ENCODE data around the gene TNFRSF9.

TNFRSF9 gene

DNA sequence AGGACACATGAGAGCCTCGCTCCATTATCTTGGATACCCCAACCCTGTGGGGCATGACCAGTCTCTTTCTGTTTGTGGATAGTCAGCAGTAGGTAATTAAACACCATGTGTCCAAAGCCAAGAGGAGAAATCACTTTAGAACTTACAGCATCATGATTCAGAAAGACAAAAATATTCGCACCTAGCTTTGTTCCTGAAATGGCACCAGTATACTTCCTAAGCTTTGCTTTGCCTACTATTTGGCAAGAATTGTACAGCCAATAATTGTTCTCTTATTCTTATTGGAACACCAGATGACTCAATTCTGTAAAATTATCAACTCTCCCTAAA, 24.2 kb downstream of the TNFRSF9 start:
- no peak for DNase-seq (ENCODE audit: low read depth)

- DNase-seq (ENCODE audit: low read depth): peak; percentile 27
Observed at GRCh38 chr1:7915826-7916500, 24.7 kb downstream of the TNFRSF9 start.

GRCh38 chr1:7912743-7913557, 27.7 kb downstream of the TNFRSF9 start:
- no peak for DNase-seq (ENCODE audit: low read depth)

DNA sequence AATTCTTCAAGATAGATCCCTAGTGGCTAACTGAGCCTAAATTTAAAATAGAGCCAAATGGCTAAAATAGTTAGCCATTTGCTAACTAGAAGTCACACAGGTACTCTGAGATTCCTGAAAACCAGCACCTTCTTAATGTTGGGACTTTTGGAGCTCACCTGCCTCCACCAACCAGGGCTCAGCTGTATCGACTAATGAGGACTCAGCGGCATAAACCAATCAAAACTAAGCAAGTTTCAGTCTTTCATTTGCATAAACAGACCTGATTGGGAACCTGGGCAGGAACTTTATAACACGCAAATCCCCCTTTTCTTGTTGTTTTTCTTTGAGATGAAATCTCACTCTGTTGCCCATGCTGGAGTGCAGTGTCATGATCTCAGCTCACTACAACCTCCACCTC, 28.5 kb downstream of the TNFRSF9 start:
- no peak for DNase-seq (ENCODE audit: low read depth)

DNA sequence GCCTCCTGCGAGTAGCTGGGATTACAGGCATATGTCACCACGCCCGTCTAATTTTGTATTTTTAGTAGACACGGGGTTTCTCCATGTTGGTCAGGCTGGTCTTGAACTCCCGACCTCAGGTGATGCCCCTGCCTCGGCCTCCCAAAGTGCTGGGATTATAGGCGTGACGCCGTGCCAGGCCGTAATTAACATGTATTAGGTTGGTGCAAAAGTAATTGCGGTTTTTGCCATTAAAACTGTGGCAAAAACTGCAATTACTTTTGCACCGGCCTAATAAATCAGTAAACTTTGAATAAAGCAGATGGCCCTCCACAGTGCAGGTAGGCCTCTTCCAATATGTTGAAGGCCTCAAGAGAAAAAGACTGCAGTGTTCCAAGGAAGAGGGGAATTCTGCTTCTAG, 35.4 kb downstream of the TNFRSF9 start:
- DNase-seq (ENCODE audit: low read depth): no peak

DNA sequence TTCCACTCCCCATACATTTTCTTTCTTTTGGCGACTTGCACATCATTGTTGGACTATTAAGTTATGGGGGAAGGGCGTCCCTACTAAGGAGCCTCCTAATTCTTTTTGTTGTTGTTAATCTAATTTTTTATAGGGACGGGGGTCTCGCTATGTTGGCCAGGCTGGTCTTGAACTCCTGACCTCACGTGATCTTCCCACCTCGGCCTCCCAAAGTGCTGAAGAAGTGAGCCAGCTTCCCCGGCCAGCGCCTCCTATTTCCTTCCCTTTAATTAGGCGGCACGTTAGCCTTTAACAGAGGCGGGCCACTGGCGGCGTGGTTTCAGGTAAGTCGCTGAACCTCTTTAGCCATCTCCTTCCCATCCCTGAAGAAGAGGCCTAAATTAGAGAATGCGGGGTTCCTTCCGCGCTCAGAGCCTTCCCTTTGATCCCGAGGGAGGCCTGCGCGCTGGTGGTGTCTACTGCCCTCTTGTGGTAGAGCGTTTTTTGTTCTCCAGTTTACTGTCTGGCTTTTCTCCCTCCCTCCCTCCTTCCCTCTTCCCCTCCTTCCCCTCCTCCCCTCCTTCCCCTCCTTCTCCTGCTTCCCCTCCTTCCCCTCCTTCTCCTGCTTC, 38.1 kb downstream of the TNFRSF9 start:
- DNase-seq (ENCODE audit: low read depth): peak; percentile 27

GRCh38 chr1:7899741-7900140, 40.9 kb downstream of the TNFRSF9 start:
- no peak for DNase-seq (ENCODE audit: low read depth)

DNA sequence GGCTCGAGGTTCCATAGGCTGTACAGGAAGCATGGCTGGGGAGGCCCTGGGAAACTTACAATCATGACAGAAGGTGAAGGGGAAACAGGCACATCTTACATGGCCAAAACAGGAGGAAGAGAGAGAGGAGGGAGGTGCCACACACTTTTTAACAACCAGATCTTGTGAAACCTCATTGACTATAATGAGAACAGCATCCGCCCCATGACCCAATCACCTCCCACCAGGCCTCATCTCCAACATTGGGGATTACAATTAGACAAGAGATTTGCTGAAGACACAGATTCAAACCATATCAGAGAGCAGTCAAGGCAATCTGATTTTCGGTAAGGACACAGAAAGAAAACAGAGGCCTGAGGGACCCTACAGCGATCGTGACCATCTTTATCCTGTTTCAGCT, 41.7 kb downstream of the TNFRSF9 start:
- no peak for DNase-seq (ENCODE audit: low read depth)

DNA sequence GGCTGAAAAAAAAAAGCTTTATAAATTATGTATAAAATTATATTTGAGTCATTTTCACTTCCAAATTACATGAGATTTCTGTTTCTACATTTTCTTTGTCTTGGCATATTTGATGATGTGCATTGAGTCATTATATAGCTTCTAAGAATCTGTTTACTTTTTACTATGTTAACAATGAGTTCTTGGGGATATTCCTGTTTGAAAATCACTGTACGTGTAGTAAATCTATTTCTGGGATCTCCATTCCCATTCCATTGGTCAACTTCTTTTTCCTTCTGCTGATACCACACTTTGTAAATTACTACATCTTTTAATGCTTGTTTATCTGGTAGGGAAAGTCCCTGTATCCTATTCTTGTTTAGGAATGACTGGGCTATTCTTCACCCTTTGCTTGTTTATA, 43.6 kb downstream of the TNFRSF9 start:
- no peak for DNase-seq (ENCODE audit: low read depth)

- DNase-seq (ENCODE audit: low read depth): no peak
Observed at GRCh38 chr1:7893529-7894180, 47.0 kb downstream of the TNFRSF9 start.

DNA sequence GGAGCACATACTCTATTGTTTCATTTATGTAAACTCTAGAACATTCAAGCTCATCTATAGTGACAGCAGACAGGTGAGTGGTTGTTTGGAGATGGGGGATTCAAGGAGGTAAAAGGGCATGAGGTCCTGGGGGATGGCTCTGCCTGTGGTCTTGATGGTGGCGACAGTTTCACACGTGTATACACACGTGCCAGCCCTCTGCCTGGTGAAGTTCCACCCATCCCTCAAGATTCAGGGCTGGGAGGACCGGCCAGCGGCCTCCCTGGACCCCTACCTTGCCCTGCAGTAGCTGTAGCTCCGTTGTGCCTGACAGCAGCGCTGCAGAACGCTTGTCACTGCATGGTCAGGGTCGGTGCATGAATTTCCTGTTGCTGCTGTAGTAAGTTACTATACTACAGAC, 48.8 kb downstream of the TNFRSF9 start:
- DNase-seq (ENCODE audit: low read depth): no peak

DNA sequence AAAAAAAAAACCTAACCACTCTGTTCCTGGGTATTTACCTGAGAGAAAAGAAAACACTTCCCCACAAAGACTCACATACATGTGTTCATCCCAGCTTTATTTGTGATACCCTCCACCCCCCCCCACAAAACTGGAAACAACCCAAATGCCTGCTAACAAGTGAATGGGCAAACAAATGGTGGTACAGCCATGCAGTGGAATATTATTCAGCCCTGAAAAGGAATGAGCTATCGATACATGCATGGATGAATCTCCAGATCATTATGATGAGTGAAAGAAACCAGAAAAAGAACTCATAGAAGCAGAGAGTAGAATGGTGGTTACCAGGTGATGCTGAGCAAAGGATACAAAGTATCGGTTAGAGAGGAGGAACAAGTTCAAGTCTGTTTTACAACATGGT, 49.8 kb downstream of the TNFRSF9 start:
- DNase-seq (ENCODE audit: low read depth): no peak

GRCh38 chr1:7888248-7889081, 52.2 kb downstream of the TNFRSF9 start:
- DNase-seq (ENCODE audit: low read depth): no peak

DNA sequence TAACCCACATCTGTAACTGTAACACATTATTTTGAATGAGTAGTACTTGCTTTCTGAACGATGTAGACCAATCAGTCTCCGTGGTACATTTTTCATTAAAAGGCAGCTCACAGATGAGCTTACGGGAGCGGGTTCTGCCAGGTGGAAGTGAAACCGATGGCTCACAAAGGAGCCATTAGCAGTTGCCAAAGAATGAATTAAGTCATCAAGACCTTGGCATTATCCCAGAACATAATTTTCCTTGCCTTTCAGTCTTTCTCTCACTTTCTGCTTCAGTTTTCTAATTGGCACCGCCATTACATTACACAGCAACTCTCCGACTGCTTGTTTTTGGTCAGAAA, 54.3 kb downstream of the TNFRSF9 start:
- DNase-seq (ENCODE audit: low read depth): no peak

DNA sequence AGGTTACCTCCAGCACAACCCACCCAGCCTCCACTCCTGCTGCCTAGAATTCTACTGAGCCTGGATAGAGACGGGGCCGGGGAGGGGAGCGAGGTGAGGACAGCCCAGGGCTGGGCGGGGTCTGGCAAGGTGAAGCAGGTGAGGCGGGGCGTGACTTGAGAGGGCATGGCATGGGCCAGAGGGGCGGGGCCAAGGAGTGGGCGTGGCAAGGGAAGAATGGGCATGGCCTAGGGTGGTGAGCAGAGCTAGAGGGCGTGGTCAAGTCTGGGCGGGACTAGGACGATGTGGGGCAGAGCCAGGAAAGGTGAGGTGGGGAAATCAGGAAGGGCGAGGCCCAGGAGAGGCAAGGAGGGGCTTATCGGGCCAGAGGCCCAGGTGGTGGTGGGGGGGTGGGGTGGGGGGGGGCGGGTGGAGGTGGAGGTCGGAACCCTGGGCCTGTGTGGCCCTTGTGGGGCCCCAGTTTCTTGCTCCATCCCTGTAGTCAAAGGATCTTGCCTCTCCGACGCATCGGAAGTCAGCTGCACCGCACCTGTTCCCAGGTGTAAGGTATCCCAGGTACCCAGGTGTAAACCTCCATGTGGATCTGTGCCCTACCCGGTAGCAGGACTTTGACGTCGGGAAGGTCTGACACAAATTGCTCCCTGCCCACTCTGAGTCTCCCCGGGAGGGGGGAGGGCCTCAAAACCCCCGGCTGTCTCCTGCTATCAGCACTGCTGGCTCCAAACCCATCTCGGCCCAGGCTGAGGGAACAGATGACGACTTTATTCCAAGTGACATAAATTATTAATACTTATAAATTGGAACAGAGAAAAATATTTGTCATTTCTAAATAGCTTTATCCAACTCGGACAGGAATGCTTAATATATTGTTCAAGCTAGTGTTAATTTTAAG, 54.9 kb downstream of the TNFRSF9 start:
- DNase-seq (ENCODE audit: low read depth): no peak

- DNase-seq (ENCODE audit: low read depth): no peak
Observed at GRCh38 chr1:7884757-7885156, 55.9 kb downstream of the TNFRSF9 start.

DNA sequence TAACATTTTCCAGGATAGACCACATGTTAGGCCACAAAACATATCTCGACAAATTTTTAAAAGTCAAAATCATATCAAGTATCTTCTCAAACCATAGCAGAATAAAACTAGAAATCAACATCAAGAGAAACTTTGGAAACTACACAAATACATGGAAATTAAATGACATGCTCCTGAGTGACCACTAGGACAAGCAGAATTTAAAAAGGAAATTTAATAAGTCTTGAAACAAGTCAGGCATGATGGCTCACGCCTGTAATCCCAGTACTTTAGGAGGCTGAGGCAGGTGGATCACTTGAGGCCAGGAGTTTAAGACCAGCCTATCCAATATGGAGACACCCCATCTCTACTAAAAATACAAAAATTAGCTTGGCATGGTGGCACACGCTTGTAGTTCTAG, 61.4 kb downstream of the TNFRSF9 start:
- DNase-seq (ENCODE audit: low read depth): no peak

DNA sequence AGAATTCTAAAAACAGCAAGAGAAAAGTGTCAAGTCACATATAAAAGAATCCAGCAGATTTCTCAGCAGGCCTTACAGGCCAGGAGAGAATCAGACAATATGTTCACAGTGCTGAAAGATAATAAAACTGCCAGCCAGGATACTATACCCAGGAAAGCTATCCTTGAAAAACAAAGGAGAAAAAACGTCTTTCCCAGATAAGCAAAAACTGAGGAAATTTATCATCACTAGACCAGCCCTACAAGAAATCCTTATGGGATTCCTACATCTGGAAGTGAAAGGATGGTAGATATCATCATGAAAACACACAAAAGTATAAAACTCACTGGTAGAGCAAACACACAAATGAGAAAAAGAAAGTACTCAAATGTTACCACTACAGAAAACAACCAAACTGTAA, 62.6 kb downstream of the TNFRSF9 start:
- DNase-seq (ENCODE audit: low read depth): no peak

- DNase-seq (ENCODE audit: low read depth): no peak
Observed at GRCh38 chr1:7873801-7874795, 66.5 kb downstream of the TNFRSF9 start.

- DNase-seq (ENCODE audit: low read depth): no peak
Observed at GRCh38 chr1:7871136-7871535, 69.5 kb downstream of the TNFRSF9 start.

Measured in stimulated activated CD8-positive, alpha-beta memory T cell treated with anti-CD3 and anti-CD28 coated beads, Interleukin-15, amount 100 ng/mL, for 1 hour (primary cell).